Measurements from ENCODE around the gene HDAC9.

- TF ChIP-seq CTCF (IDR thresholded peaks at IDR 0.05; ENCODE audit: borderline replicate concordance, extremely low read depth, low read length, poor library complexity, severe bottlenecking) (no peak), EZH2 (IDR thresholded peaks at IDR 0.05; ENCODE audit: borderline replicate concordance, low read depth, low read length, severe bottlenecking) (no peak)
Observed at GRCh38 chr7:18828260-18828993, 332.9 kb downstream of the HDAC9 start.

Data from DND-41 (cell line).